Measurements from ENCODE around the gene CFAP61.

The CFAP61 gene

GRCh38 chr20:20199361-20200160 lies 147.2 kb downstream of the CFAP61 start:
- Histone ChIP-seq H3K9me3 (ENCODE audit: control insufficient read depth, insufficient read depth, low read depth, low read length) (no peaks in the 10 kb centered on the region), H3K36me3 (ENCODE audit: control insufficient read depth in 2 of 2, insufficient read depth in 1 of 2, low read length in 2 of 2) (no peaks in the 10 kb centered on the region), H3K4me3 (ENCODE audit: low read depth, low read length) (no peak overlapping the region), H3K4me1 (ENCODE audit: control insufficient read depth, insufficient read depth, low read length) (peaks cover 22% of the 10 kb centered on the region), H3K27ac (ENCODE audit: extremely low read depth, low read depth, low read length) (no peak overlapping the region; the same call in 1 of the 2 replicates)
- CTCF ChIA-PET, result no interaction called here
- POLR2A ChIA-PET, result no interaction called here
- TF ChIP-seq WT1 (tag by site-specific recombination; IDR thresholded peaks at IDR 0.05) (peak; percentile 80), ZNF266 (tag by site-specific recombination; IDR thresholded peaks at IDR 0.05; ENCODE audit: low read depth) (no peak), ZNF596 (tag by site-specific recombination; IDR thresholded peaks at IDR 0.05) (0 out of 2 replicates have a peak, but pooled peaks have one; percentile 34), ZFP3 (tag by site-specific recombination; IDR thresholded peaks at IDR 0.05; ENCODE audit: low read depth) (no peak), PRDM6 (tag by site-specific recombination; IDR thresholded peaks at IDR 0.05) (peak; percentile 84), ZFHX2 (tag by site-specific recombination; conservative IDR thresholded peaks at IDR 0.05) (peak; percentile 44; the same call in 1 of the 2 replicates), FEZF1 (tag by site-specific recombination; IDR thresholded peaks at IDR 0.05) (peak; percentile 88), HIC1 (tag by site-specific recombination; IDR thresholded peaks at IDR 0.05) (peak; percentile 70), ZSCAN18 (tag by site-specific recombination; IDR thresholded peaks at IDR 0.05) (peak; percentile 37; the same call in 1 of the 2 replicates), ZNF670 (tag by site-specific recombination; IDR thresholded peaks at IDR 0.05; ENCODE audit: low read depth) (no peak), ZNF549 (tag by site-specific recombination; IDR thresholded peaks at IDR 0.05) (no peak), ZNF133 (tag by site-specific recombination; IDR thresholded peaks at IDR 0.05) (no peak), ZNF112 (tag by site-specific recombination; IDR thresholded peaks at IDR 0.05) (no peak), ZNF18 (tag by site-specific recombination; IDR thresholded peaks at IDR 0.05) (peak; percentile 65; the same call in 1 of the 2 replicates), ZEB2 (tag by site-specific recombination; IDR thresholded peaks at IDR 0.05) (peak; percentile 85), PRDM4 (tag by site-specific recombination; IDR thresholded peaks at IDR 0.05) (peak; percentile 72; the same call in 1 of the 2 replicates), ZFP37 (tag by site-specific recombination; IDR thresholded peaks at IDR 0.05) (no peak), KLF9 (tag by site-specific recombination; IDR thresholded peaks at IDR 0.05; ENCODE audit: low read depth) (no peak), ZFP69B (tag by site-specific recombination; IDR thresholded peaks at IDR 0.05) (0 out of 2 replicates have a peak, but pooled peaks have one; percentile 29), ZNF26 (tag by site-specific recombination; IDR thresholded peaks at IDR 0.05) (no peak), ZNF280C (tag by site-specific recombination; IDR thresholded peaks at IDR 0.05) (no peak), HOXA7 (CRISPR knock-in tag; IDR thresholded peaks at IDR 0.05; ENCODE audit: borderline replicate concordance) (no peak)
